Measurements from ENCODE around the gene HLA-E. TPM values are rescaled to one million over a fixed set of nuclear protein-coding genes. Genes with fewer than 3 reads are reported as not detected.

Gene HLA-E
- total and polyA plus RNA-seq, 10 of the 15 experiments (the other 5 are each of a cell fraction or from before 2014, with no cell fraction given): 35.1 to 483 (median 267) TPM

GRCh38 chr6:30494291-30494861, 5.1 kb downstream of the HLA-E start (continued):
- TF ChIP-seq HSF1 (IDR thresholded peaks at IDR 0.05; ENCODE audit: low read depth, low read length): no peak
- TF ChIP-seq MAX (IDR thresholded peaks at IDR 0.05; ENCODE audit: low read depth, low read length): 0 out of 2 replicates have a peak, but pooled peaks have one; percentile 28
- peak; percentile 70; the same call in 1 of the 2 replicates for TF ChIP-seq SPI1 (IDR thresholded peaks at IDR 0.05; ENCODE audit: borderline replicate concordance, insufficient read depth, low read depth, low read length)
- no peak for TF ChIP-seq TCF3 (IDR thresholded peaks at IDR 0.05; ENCODE audit: borderline replicate concordance, insufficient read depth, low read depth, low read length)
- TF ChIP-seq FOXK2 (IDR thresholded peaks at IDR 0.05): no peak
- TF ChIP-seq FOXM1 (IDR thresholded peaks at IDR 0.05; ENCODE audit: low read depth, low read length): peak; percentile 22; the same call in 1 of the 2 replicates
- TF ChIP-seq CUX1 (IDR thresholded peaks at IDR 0.05; ENCODE audit: insufficient replicate concordance, low read depth, low read length): no peak
- TF ChIP-seq ZNF592 (IDR thresholded peaks at IDR 0.05): no peak
- TF ChIP-seq EP300 (IDR thresholded peaks at IDR 0.05; ENCODE audit: borderline replicate concordance in 1 of 2, control insufficient read depth in 1 of 2, low read depth in 2 of 2, low read length in 2 of 2): no peak
- no peak for TF ChIP-seq YBX1 (IDR thresholded peaks at IDR 0.05)
- TF ChIP-seq HDAC6 (IDR thresholded peaks at IDR 0.05; ENCODE audit: unreplicated experiment): peak; percentile 23
- no peak for TF ChIP-seq SREBF1 (IDR thresholded peaks at IDR 0.05; ENCODE audit: low read length)
- TF ChIP-seq ELK1 (IDR thresholded peaks at IDR 0.05; ENCODE audit: low read depth, low read length): no peak
- no peak for TF ChIP-seq ZZZ3 (IDR thresholded peaks at IDR 0.05; ENCODE audit: control insufficient read depth, insufficient read length, low read depth)

All from GM12878 (cell line).